AG09319 (cell line): ENCODE measurements around the gene CACNG7.
"Not testable (repeated sequence)": the region's sequence is repeated elsewhere in the genome, so short reads cannot be mapped to it uniquely, and the experiment has no call there.

Experiments
- DNase-seq: peaks from one replicate; pipeline ENCODE4 v3.0.0-alpha.2; 2010; ENCODE audit warnings: low read depth; ENCODE audit errors: extremely low read depth
- TF ChIP-seq, protein P1 (sequence below): IDR thresholded peaks from 2 replicates; pipeline ENCODE4 v1.5.1; 2011; ENCODE audit warnings: low read depth, mild to moderate bottlenecking, inconsistent platforms, low read length, moderate library complexity

The CACNG7 gene

DNA sequence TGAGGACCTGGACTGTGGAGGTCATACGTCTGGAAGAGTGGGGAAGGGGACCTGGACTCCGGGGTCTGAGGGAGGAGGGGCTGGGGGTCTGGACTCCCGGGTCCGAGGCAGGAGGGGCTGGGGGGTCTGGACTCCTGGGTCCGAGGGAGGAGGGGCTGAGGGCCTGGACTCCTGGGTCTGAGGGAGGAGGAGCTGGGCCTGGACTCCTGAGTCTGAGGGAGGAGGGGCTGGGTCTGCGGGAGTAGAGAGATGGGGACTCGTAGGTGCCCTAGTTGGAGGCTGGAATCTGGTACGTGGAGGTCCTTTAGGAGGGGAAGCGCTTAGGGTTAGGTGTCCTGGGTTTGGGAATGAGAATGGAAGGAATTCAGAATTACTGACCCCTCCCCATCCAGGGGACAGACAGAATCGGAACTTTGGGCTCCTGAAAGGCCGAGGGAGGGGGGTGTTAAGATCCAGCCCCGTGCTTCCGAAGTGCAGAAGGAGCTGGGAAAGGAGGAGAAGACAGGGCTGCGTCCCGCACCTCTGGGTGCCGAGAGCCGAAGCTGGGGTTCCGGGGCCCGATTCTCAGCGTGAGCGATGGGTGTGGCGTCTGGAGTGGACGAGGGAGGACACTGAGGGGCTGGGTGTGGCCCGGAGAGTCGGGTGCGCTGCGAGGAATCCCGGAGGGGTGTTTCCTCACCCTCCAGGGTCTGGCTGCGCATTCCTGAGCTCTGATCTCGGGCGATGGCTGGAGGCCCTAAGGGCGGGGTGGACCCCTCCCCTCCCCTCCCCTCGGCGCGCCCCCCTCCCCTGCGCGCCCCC, 40.8 kb upstream of the CACNG7 start:
- DNase-seq, result no peak

DNA sequence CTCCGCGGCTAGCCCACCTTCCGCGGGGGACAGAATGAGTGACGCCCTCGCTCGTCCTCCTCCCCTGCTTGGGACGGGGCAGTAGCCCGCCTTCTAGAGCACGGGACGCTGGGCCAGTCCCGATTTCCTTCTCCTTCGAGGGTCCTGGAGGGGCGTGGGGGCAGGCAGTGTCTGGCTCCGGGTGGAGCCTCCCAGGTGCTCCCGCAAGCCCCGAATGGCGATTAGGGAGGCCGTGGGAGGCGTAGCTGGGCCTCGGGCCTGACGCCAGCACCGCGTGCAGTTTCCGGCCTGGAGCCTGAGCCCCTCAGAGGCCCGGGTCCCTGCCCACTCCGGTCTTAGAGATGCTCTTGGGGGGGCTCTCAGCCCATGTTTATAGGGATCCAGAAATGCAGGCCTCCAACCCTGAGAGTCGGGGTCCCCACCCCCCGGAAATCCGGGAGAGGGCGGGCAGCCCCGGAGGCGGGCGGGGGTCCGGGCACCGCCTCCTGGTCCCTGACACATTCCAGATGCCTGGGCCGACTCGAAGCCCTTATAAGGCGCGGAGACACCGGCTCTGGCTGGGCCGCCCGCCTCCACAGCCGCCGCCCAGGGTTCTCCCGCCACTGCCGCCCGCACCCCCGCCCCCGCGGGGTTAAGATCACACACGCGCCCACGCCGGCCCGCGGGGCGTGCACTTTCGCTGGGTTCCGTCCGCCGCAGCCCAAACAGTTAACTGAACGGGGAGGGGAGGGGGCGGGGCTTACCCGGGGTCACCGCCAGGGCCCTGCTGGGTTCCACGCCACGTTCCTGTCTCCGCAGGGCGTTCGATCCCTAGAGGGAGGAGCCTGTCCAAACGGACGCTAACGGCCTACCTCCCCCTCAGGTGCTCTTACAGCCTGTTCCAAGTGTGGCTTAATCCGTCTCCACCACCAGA, 39.9 kb upstream of the CACNG7 start:
- TF ChIP-seq, protein P1, sequence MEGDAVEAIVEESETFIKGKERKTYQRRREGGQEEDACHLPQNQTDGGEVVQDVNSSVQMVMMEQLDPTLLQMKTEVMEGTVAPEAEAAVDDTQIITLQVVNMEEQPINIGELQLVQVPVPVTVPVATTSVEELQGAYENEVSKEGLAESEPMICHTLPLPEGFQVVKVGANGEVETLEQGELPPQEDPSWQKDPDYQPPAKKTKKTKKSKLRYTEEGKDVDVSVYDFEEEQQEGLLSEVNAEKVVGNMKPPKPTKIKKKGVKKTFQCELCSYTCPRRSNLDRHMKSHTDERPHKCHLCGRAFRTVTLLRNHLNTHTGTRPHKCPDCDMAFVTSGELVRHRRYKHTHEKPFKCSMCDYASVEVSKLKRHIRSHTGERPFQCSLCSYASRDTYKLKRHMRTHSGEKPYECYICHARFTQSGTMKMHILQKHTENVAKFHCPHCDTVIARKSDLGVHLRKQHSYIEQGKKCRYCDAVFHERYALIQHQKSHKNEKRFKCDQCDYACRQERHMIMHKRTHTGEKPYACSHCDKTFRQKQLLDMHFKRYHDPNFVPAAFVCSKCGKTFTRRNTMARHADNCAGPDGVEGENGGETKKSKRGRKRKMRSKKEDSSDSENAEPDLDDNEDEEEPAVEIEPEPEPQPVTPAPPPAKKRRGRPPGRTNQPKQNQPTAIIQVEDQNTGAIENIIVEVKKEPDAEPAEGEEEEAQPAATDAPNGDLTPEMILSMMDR, result no peak; the same call in 1 of the 2 replicates

More for the DNA sequence above, 40.8 kb upstream of the CACNG7 start:
- TF ChIP-seq, protein P1, result no peak

DNA sequence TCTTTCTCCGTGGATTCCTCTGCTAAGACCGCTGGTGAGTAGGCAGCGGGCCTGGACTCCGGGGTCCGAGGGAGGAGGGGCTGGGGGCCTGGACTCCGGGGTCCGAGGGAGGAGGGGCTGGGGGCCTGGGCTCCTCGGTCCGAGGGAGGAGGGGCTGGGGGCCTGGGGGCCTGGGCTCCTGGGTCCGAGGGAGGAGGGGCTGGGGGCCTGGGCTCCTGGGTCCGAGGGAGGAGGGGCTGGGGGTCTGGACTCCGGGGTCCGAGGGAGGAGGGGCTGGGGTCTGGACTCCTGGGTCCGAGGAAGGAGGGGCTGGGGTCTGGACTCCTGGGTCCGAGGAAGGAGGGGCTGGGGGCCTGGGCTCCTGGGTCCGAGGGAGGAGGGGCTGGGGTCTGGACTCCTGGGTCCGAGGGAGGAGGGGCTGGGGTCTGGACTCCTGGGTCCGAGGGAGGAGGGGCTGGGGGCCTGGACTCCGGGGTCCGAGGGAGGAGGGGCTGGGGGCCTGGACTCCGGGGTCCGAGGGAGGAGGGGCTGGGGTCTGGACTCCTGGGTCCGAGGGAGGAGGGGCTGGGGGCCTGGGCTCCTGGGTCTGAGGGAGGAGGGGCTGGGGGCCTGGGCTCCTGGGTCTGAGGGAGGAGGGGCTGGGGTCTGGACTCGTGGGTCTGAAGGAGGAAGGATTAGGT, 39.1 kb upstream of the CACNG7 start:
- DNase-seq, result not testable (repeated sequence)

More for the DNA sequence above, 39.9 kb upstream of the CACNG7 start:
- peak; percentile 78 for DNase-seq

DNA sequence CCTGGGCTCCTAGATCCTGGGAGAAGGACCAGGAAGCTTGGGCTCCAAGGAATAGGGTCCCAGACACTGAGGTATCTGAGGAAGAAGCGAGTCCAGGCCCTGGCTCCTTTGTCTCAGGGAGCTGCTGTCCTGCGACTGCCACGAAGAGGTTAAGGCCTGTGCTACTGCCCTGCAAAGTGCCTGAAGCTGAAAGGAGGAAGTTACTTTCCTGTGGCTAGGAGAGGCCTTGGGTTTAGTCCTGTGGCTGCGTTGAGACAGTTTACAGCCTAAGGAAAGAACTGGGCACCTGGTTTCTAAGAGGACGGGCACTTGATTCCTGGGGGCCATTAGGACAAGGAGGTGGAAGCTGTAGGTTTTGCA, 38.6 kb upstream of the CACNG7 start:
- no peak for DNase-seq
- TF ChIP-seq, protein P1, result no peak

DNA sequence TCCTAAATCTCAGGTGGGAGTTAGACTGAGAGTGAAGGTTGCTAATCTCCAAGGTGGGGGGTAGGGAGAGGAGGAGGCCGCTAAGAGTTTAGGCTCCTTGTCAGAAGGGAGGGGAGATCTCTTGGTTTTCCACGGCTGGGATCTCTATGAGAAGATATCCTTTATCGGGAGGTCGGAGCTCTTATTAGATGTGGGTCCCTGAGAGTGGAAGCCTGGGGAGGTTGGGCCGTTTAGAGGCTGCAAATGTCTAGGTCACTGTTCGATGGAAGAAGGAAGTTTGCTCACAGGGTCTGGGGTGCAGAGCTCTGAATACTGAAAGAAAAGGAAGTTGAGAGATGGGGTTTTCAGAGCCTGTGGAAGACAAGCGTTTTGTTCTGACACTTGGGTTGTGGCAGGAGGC, 37.6 kb upstream of the CACNG7 start:
- TF ChIP-seq, protein P1, result no peak
- no peak for DNase-seq

DNA sequence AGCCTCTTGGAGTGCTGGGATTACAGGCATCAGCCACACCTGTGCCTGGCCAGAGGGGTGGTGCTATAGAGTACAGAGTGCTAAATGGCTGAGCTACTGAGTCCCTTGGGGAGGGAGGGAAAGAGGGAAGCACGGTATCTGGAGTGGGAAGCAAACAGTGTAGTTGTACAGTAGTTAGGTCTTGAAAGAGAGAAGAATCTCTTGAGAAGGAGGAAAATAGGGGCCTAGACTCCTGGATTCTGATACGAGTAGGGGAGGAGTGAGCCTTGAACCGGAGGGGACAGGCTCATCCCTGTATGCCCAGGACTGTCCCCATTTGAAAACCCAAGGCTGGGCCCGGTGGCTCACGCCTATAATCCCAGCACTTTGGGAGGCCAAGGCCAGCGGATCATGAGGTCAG, 36.3 kb upstream of the CACNG7 start:
- TF ChIP-seq, protein P1, result no peak
- no peak for DNase-seq

DNA sequence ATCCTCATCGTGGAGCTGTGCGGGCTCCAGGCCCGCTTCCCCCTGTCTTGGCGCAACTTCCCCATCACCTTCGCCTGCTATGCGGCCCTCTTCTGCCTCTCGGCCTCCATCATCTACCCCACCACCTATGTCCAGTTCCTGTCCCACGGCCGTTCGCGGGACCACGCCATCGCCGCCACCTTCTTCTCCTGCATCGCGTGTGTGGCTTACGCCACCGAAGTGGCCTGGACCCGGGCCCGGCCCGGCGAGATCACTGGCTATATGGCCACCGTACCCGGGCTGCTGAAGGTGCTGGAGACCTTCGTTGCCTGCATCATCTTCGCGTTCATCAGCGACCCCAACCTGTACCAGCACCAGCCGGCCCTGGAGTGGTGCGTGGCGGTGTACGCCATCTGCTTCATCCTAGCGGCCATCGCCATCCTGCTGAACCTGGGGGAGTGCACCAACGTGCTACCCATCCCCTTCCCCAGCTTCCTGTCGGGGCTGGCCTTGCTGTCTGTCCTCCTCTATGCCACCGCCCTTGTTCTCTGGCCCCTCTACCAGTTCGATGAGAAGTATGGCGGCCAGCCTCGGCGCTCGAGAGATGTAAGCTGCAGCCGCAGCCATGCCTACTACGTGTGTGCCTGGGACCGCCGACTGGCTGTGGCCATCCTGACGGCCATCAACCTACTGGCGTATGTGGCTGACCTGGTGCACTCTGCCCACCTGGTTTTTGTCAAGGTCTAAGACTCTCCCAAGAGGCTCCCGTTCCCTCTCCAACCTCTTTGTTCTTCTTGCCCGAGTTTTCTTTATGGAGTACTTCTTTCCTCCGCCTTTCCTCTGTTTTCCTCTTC, 35.1 kb upstream of the CACNG7 start:
- DNase-seq, result no peak
- TF ChIP-seq, protein P1, result no peak
